AG09319 (cell line): ENCODE results near the gene CCDC9B.
A peak's percentile ranks its signal among the peaks of the same experiment; 100 is the strongest.

Experiments
- DNase-seq: peaks from one replicate; pipeline ENCODE4 v3.0.0-alpha.2; 2010; ENCODE audit warnings: low read depth; ENCODE audit errors: extremely low read depth
- CTCF ChIP-seq: IDR thresholded peaks from 2 replicates; pipeline ENCODE4 v1.5.1; 2011; ENCODE audit warnings: low read depth, mild to moderate bottlenecking, inconsistent platforms, low read length, moderate library complexity

Gene CCDC9B

GRCh38 chr15:40327457-40327856, 13.3 kb downstream of the CCDC9B start:
- no peak for DNase-seq
- TF ChIP-seq CTCF = no peak

- TF ChIP-seq CTCF = no peak
- no peak for DNase-seq
These were observed 15.0 kb downstream of the CCDC9B start for GRCh38 chr15:40325700-40326099.

- TF ChIP-seq CTCF = no peak
- no peak for DNase-seq
These were observed 15.6 kb downstream of the CCDC9B start for GRCh38 chr15:40325188-40325587.

GRCh38 chr15:40323953-40324937, 16.5 kb downstream of the CCDC9B start:
- no peak for TF ChIP-seq CTCF
- no peak for DNase-seq

- TF ChIP-seq CTCF = peak; percentile 53
- DNase-seq = peak; percentile 79
These were observed 17.3 kb downstream of the CCDC9B start, which contains the start of gene INAFM2 for GRCh38 chr15:40323239-40323952. Gene INAFM2, plus strand, starts transcription at chr15:40323692. Its CDS starts 364 bp downstream, at chr15:40324056.

GRCh38 chr15:40322531-40323238, 18.1 kb downstream of the CCDC9B start:
- no peak for DNase-seq
- TF ChIP-seq CTCF = no peak
